GM19455 (cell line): ENCODE results near the gene PLP1.
"Not testable (repeated sequence)": the region's sequence is repeated elsewhere in the genome, so short reads cannot be mapped to it uniquely, and the experiment has no call there.

ENCODE experiments used
- ATAC-seq: cut with Tn5 transposase; IDR thresholded peaks from one replicate; pipeline ENCODE4 v1.9.1; 2021; ENCODE audit not compliant: unreplicated experiment

Gene PLP1, protein sequence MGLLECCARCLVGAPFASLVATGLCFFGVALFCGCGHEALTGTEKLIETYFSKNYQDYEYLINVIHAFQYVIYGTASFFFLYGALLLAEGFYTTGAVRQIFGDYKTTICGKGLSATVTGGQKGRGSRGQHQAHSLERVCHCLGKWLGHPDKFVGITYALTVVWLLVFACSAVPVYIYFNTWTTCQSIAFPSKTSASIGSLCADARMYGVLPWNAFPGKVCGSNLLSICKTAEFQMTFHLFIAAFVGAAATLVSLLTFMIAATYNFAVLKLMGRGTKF

DNA sequence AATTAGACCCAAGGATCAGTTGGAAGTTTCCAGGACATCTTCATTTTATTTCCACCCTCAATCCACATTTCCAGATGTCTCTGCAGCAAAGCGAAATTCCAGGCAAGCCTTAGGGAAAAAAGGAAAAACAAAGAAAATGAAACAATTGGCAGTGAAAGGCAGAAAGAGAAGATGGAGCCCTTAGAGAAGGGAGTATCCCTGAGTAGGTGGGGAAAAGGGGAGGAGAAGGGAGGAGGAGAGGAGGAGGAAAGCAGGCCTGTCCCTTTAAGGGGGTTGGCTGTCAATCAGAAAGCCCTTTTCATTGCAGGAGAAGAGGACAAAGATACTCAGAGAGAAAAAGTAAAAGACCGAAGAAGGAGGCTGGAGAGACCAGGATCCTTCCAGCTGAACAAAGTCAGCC is at the start of gene PLP1:
Gene PLP1 (plus strand): TSS at position 295 of the 400 bp plus-strand sequence. CDS start 156 bp downstream, outside the sequence.
- no peak for ATAC-seq

DNA sequence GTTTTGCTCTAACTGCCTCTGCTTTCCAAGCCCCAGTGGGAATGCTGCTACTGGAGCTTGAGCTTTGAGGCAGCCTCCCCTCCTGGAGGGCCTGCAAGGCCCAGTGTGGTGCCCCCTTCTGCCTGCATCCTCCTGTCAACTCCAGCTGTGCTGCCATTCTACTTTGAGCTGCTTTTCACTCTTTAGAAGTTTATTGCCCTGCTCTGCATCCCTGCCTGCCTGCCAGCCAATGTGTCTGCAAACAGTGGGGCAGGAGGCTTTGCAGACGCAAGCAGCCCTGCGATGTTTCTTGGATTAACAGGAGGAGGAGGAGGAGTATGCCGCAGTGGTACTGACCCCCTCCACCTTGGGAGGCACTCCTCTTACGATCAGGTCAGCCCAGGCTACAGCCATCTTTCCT is 49.5 kb upstream of the PLP1 start:
- ATAC-seq = no peak

DNA sequence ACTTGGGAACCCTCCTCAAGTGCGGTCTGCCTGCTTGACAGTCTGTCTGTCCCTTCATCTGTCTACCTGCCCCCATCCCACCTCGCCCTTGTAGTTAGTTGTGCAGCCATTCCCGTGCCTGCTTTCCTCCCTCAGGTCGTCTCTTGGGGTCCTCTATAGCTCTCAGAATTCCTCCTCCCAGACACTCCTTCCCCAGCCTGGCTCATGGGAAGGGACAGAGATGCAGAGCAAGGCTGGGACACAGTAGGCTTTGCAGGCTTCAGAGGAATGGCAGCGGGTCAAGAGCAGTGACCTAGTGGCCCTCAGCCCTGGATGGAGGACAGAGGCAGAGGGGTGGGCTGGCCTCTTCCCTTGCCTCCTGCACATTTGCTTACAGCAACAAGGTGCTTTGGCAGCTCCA is 47.6 kb upstream of the PLP1 start:
- no peak for ATAC-seq

DNA sequence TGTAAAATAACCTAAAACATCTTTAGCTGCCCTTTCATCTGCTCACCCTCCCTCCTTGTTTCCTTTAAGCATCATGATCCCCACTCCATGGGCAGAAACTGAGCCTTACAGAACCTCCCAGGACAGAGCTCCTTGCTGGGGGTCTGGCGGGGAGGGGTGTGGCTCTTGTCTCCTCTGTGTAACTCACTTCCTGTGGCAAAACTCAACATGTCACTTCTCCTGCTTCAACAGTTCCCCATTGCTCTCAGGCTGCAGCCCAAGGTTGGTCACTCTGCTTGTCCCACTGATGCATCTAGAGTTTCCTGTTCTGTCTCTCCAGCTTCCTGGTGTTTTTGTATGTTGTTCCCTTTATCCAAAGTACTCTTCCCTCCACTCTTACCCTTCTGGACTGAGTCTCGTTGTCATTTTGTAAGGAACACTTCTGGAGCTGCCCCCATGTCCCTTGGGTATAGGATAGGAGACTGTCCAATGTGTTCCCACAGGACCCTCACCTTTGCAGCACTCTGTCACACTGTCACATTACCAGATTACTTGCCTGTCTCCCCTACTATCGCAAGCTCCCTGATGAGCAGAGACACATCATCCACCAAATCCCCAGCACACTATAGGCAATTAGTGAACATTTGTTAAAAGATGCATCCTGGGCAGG is 46.4 kb upstream of the PLP1 start:
- ATAC-seq = no peak

DNA sequence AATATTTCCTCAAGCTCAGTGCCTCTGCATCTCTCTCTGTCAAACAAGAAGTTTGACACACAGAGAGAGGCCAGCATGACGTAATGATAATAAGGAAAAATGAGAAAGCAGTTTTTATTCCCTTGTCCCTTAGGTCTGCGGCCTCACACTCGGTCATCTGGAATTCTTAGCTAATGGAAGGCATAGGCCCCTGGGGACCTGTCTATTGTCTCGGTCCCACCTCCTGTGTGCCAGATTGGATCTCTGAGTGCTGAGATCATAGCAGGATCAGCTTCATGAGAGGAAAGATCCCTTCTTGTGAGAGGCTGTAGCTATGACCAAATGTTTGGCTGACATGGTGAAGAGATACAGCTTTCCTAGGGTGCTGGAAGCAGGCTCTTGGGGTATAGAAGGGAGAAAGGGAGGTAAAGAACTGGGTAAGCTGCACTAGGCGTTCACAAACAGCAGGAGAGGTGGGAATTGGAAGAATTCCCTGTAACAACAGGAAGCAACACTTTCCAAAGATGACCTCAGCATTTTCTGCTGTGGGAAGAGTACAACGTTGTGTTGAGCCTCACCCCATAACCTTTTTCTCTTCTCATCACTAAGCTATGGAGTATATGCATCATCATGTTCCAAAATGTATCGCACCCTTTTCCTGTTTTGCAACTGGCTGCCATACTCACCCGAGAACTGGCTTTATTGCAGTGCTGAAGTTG is 45.7 kb upstream of the PLP1 start:
- ATAC-seq = no peak

DNA sequence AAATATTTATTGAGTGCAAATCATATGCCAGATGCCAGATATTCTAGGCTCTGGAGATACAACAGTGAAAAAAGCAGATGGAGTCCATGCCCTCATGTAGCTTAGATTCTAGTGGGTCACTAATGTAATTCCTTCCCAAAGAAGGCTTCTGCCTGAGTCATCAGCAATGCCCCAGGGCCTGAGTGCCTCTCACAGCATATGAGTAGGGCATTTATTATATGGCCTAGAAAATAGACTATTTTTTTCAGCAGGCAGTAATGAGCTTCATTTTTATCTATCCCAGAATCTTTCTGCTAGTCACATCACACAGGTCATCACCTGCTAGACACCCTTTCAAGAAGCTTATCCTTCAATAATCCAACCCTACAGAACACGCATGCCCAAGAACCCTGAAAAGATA is 43.6 kb upstream of the PLP1 start:
- ATAC-seq = no peak

DNA sequence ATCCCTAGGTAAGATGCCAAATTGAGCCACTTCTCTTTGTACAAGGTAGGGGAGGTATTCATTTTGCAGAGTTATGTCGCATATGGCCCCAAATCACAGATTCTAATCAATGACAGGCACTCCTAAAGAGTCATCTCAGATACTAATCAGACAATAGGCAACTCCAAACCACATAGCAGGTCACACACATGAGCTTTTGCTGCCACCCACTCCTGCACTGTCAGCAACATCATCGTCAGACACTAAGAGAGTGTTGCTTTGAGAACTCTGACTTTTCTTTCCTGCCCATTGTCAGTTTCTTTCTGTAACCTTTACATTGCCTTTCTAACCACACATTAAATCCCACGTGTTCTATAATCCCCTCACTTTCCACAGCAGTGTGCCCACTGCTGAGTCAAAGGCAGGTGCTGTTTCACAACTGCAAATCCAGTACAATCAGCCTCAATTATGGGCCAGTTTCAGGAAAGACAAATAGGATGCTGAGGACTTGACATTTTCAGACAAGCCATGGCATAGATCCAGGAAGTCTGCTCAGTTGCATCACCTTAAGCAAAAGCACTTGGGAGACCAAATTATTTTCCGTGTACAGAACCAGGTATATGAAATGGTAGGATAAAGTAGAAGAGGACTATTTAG is 42.4 kb upstream of the PLP1 start:
- ATAC-seq = no peak

DNA sequence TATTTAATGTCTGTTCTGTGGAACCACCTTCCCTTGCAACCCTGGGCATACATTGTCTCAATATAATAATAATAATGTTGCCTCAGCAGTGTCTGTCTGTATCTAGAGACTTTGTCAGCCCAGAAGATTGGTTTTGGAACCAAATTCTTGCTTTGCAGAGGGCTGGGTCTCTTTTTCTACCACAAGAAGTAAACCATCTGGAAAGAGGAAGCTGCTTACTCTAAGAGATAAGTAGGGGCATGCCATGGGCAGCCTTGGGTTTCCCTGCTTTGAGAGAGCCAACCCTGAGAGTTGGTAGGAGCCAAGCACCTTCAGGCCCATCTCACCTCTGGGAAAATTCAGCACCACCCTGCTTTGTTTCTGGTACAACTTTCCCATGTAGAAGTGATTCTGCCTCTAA is 38.9 kb upstream of the PLP1 start:
- ATAC-seq = no peak

DNA sequence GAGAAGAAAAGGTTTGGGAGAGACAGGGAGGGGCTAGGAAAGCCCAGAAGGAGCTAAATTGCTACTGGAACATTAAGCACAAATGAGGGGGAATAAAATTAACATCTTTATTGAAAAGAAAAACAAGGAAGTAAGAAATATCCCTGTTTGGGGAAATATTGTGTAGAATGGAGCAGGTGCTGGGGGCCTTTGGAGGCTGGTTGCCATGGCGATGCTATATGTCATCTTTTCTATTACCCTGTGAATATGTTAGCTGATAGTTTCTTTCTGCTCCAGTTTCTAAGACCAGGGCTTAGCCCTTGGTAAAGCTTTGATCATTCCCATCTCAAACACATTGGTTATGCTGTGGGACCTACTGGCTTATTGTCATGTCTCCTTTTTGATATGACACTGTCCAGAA is 37.2 kb upstream of the PLP1 start:
- ATAC-seq = no peak

DNA sequence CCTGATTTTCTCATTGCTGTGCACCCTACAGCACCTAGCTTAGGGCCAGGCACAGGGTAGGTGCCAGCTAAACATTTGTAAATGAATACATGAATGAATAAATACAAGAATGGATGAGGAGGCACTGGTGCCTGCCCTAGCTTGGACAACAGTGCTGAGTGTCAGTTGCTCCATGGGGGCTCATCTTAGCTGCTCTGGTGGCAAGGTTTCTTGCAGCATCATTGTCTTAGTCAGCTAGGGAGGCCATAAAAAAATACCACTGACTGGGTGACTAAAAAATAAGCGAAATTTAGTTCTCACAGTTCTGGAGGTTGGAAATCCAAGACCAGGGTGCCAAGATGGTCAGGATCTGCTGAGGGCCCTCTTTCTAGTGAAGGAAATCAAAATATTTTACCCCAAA is 34.8 kb upstream of the PLP1 start:
- ATAC-seq = no peak

DNA sequence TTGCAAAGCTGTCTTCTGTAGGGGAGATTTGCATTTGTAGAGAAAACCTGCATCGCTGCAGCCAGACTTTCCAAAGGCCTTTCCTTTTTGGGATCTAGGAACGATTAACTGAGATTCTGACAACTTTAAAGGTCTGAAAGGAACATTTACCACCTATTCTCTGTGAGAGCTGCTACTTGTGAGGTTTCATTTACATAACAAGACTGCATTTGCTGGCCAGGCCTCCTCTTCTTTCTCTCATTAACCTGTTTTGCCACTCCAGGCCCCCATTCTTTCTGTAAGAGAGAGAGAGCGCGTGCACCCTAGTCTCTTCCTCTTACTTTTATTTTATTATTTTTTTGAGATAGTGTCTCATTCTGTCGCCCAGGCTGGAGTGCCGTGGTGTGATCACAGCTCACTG is 34.3 kb upstream of the PLP1 start:
- ATAC-seq = no peak

DNA sequence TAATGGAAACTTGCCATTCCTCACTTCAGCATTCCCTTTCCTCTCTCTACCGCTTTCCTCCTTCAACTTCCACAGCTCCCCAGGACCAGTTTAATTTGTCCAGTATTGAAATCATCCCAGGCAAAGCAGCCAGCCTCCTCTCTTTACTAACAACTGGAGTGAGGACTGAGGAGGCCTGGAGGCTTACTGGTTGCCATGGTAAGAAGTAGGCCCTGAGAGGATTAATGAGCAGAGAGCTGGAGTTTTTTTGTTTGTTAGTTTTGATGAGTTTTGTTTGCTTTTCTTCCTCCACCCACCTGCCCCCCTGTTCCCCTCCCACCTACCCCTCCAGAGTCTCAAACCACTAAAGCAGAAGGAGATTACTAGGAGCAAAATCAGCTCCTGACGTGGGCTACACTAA is 29.5 kb upstream of the PLP1 start:
- ATAC-seq = no peak

DNA sequence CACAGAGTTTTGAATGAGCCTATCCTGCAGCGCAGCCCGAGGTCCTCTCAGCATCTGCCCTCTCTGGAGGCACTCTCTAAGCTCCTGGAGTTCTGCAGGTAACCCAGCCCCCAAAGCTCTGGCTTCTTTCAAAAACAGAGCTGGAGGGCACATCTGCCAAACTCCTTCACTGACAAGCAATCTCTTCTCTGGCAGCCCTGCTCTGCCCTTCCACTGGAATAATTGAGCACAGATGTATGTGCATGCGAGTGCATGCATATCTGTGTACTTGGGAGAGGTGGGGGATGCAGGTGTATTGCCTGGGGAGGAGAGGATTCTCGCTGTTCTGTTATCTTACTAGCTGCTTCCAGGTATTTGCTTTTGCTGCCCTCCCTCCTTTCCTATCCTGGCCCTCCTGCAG is 22.2 kb upstream of the PLP1 start:
- ATAC-seq = no peak

DNA sequence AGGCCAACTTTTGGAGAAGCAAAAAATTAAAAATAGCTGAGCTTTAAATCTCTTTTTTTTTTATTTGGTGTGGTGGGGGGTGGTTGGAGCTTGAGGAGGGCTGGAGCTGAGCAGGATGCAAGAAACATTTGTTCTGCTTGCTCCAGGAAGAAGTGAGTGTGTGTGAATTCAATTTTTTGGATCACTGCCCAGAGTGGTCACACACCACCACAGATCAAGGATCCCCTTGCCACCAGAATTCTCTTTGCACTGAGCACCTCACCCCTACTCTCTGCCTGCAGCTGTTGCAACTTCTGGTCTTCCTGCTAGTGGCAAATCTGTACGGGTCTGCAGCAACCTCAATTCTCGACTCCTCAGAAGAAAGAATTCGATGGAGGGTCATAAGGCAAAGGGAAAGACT is 19.9 kb upstream of the PLP1 start:
- no peak for ATAC-seq

DNA sequence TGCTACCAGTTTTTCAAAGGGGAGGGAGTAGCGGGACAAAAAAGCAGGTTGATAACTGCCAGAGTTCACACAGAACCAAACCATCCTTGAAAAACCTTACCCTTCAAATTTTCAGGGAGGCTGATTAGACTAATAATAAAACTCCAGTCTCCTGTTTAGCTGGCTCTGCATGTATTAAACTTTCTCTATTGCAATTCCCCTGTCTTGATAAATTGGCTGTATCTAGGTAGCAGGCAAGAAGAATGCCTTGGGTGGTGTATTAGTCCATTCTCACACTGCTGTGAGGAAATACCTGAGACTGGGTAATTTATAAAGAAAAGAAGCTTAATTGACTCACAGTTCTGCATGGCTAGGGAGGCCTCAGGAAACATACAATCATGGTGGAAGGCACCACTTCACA is 18.1 kb upstream of the PLP1 start:
- no peak for ATAC-seq

DNA sequence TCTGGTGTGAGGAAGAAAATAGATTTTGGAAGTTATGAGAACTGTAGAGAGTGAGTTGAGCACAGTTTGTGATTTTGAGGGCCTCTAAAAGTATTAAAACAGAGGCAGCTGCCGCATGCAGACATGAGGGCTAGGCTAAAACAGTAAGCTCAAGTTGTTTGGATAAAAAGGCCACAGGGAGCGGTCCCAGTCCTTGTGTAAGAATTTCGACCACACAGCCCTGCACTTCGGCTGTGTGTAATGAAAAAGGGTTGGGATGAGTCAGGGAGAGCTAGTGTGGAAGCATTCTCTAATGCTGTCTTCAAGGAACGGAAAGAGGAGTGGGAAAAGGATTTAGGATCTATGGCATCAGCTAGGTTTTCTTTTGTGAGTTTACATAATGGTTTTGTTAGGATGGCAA is 13.1 kb upstream of the PLP1 start:
- not testable (repeated sequence) for ATAC-seq

DNA sequence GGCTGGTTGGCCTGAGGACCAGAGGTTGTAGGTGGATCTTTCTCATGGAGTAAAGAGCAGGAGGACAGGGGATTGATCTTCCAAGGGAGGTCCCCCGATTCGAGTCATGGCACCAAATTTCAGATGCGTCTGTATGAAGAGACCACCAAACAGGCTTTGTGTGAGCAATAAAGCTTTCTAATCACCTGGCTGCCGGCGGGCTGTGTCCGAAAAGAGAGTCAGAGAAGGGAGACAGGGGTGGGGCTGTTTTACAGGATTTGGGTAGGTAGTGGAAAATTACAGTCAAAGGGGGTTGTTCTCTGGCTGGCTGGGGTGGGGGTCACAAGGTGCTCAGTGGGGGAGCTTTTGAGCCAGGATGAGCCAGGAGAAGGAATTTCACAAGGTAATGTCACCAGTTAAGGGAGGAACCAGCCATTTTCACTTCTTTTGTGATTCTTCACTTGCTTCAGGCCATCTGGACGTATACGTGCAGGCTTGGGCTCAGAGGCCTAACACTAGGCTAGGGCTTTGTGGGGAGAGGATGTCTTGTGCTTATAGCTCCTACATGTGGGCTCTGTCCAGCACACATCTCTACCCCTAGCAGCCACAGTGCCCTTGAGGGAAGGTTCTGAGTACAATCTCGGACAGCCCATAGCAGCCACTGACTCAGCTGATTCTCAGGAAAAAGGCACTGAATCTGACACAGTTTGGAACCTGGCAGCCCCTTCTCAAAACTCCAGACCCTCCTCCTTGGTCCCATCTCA is 9.7 kb upstream of the PLP1 start:
- not testable (repeated sequence) for ATAC-seq

DNA sequence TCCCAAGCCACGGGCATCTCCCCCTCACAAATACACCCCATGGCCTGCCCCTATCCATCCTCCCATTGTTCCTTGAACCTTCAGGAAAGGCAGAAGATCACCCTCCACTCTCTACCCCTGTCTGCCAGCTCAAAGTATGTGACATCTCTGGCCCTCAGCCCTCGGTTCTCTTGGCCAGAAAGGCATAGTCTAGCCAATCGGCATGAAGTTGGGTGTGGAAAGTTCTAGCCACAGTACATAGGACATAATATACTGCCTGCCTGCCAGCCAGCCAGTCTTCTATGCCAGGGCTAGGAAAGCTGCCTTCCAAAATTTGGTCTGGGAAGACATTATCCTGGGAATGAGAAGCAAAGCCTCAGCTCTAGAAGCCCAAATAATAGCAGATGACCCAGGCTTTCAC is 3.2 kb upstream of the PLP1 start:
- no peak for ATAC-seq

DNA sequence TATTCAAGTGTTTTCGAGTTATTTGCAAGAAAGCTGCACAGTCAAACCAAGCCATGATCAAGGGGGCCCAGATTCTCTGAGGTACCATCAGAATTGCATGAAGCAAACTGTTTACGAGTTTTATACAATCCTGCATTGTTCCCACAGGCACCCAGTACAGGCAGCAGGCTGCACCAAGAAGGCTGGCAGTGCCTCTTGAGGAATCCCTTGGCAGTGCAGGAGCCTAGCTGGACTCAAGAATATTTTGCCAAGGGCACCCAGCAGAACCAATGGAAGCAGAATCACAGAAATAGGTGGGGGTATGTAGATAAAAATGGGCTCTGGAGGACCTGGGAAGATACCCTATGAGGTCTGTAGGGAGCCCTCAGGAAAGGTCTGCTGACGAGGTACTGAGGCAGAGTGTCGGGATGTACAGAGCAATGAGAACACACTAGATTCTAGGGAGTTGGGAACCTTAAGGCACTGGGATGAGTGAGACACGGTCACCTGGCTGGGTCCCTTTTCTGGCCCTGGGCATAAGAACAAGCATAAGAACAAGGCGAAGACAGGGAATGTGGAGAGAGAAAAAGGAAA is 2.5 kb upstream of the PLP1 start:
- ATAC-seq = no peak

DNA sequence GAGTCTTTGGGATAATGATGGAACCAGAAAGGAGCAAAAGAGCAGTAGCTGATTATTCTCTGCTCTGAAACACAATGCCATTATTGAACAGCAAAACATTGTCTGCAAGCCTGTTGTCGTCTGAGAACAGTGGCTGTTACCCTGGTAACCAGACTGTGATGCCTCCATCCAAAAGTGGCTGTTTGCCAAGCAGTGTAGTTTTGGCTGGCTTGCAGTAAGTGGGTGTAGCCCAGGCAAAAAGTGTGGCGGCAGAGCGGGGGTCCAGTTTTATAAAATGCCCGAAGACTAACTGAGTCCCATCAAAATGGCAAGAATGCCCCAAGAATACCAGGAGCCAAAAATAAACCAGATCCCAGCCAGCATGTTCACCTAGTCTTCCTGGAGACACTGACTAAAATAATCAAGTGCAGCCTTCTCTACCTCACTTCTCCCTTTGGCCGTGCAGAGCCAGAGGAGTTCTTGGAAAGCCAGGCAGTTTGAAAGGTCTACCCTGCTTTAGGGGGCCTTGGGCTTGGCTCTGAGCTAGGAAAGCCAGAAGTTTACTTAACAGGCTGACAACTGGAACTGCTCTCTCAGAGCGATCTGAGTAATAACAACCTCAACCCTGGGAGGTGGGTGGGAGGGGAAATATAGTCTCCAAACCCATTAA is 2.6 kb downstream of the PLP1 start:
- no peak for ATAC-seq
